ENCODE measurements around the gene CSGALNACT2. TPM values are rescaled to one million over a fixed set of nuclear protein-coding genes. Genes with fewer than 3 reads are reported as not detected.

The CSGALNACT2 gene
- polyA plus RNA-seq, 1 of the 3 experiments (the other 2 are of a cell fraction): 11.5 TPM

DNA sequence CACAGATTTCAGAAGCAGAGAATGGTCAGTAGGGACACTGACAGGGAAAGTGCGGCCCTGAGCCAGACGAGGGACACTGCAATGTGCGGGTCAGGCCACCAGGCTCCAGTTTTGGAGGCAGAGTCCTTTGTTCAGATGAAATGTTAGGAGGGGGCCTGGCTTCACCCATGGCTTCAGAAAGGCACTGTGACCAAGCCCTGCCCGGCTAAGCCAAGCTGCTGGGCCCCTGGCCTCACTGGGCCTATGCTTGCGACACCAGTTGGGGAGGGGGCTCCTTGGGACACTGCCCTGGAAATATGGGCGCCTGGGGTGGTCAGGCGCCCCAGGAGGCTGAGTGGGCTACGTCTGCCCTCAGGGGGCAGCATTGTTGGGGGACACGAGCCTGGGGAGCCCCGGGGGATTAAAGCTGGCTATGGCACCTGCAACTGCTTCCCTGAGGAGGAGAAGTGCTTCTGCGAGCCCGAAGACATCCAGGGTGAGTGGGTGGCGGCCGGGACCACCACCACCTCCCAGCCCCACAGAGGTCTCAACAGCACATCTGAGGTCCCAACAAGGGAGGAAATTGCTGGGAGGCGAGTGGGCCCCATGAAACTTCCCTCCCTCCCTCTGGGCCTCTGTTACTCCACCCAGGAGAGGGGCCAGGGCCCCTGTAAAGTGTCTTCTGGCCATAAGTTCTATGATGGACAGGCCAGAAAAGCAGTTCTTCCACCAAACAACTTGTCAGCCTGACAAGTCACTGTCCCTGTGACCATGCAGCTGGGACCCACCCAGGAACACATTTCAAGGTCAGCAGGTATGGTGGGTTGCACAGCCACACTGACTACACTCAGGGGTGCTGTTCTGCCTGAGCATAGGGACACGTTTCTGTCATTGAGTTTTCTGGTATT lies 24.8 kb upstream of the CSGALNACT2 start:
- Histone ChIP-seq H3K4me3 (ENCODE audit: low read depth in 2 of 2, low read length in 1 of 2) (no peak overlapping the region), H3F3A (replicated peaks; ENCODE audit: insufficient read depth) (no peaks in the 10 kb centered on the region), H3K4me1 (ENCODE audit: control insufficient read depth in 1 of 2, insufficient read depth in 2 of 2, low read depth in 1 of 2, low read length in 1 of 2) (peaks cover 0 to 21% of the 10 kb centered on the region in 2 experiments; a peak in 1 of 4 replicates), H3K9ac (no peak overlapping the region), H3K36me3 (replicated peaks in 1 of 2; ENCODE audit: control insufficient read depth in 1 of 2, insufficient read depth in 2 of 2, low read length in 1 of 2) (peaks cover 0 to 3% of the 10 kb centered on the region in 2 experiments), H2AFZ (ENCODE audit: low read depth) (no peak overlapping the region), H3K4me2 (no peak overlapping the region), H3K27me3 (ENCODE audit: insufficient read depth) (no peaks in the 10 kb centered on the region), H3K79me2 (ENCODE audit: insufficient read depth) (no peaks in the 10 kb centered on the region), H3K27ac (ENCODE audit: low read depth in 2 of 2, low read length in 1 of 2) (no peak overlapping the region; a peak in 1 of 4 replicates), H4K20me1 (ENCODE audit: insufficient read depth) (no peaks in the 10 kb centered on the region), H3K9me3 (no peaks in the 10 kb centered on the region), H3K9me2 (no peaks in the 10 kb centered on the region)
- TF ChIP-seq FOSL2 (IDR thresholded peaks at IDR 0.05; ENCODE audit: borderline replicate concordance, low read depth) (no peak), MAX (IDR thresholded peaks at IDR 0.05; ENCODE audit: low read depth) (no peak), MXI1 (IDR thresholded peaks at IDR 0.05; ENCODE audit: low read depth, low read length) (no peak), RFX5 (IDR thresholded peaks at IDR 0.05; ENCODE audit: low read length) (no peak), NRF1 (IDR thresholded peaks at IDR 0.05; ENCODE audit: low read depth, low read length) (no peak)
- TF ChIP-seq, protein P1, sequence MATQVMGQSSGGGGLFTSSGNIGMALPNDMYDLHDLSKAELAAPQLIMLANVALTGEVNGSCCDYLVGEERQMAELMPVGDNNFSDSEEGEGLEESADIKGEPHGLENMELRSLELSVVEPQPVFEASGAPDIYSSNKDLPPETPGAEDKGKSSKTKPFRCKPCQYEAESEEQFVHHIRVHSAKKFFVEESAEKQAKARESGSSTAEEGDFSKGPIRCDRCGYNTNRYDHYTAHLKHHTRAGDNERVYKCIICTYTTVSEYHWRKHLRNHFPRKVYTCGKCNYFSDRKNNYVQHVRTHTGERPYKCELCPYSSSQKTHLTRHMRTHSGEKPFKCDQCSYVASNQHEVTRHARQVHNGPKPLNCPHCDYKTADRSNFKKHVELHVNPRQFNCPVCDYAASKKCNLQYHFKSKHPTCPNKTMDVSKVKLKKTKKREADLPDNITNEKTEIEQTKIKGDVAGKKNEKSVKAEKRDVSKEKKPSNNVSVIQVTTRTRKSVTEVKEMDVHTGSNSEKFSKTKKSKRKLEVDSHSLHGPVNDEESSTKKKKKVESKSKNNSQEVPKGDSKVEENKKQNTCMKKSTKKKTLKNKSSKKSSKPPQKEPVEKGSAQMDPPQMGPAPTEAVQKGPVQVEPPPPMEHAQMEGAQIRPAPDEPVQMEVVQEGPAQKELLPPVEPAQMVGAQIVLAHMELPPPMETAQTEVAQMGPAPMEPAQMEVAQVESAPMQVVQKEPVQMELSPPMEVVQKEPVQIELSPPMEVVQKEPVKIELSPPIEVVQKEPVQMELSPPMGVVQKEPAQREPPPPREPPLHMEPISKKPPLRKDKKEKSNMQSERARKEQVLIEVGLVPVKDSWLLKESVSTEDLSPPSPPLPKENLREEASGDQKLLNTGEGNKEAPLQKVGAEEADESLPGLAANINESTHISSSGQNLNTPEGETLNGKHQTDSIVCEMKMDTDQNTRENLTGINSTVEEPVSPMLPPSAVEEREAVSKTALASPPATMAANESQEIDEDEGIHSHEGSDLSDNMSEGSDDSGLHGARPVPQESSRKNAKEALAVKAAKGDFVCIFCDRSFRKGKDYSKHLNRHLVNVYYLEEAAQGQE (IDR thresholded peaks at IDR 0.05; ENCODE audit: low read depth, low read length): no peak
- TF ChIP-seq, protein P2, sequence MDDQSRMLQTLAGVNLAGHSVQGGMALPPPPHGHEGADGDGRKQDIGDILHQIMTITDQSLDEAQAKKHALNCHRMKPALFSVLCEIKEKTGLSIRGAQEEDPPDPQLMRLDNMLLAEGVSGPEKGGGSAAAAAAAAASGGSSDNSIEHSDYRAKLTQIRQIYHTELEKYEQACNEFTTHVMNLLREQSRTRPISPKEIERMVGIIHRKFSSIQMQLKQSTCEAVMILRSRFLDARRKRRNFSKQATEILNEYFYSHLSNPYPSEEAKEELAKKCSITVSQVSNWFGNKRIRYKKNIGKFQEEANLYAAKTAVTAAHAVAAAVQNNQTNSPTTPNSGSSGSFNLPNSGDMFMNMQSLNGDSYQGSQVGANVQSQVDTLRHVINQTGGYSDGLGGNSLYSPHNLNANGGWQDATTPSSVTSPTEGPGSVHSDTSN (IDR thresholded peaks at IDR 0.05): no peak
- TF ChIP-seq, protein P3, sequence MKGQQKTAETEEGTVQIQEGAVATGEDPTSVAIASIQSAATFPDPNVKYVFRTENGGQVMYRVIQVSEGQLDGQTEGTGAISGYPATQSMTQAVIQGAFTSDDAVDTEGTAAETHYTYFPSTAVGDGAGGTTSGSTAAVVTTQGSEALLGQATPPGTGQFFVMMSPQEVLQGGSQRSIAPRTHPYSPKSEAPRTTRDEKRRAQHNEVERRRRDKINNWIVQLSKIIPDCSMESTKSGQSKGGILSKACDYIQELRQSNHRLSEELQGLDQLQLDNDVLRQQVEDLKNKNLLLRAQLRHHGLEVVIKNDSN (IDR thresholded peaks at IDR 0.05; ENCODE audit: borderline replicate concordance, low read depth): no peak
- no peak for DNase-seq
- 64% methylated on average over 9 of the region's 16 CpGs for WGBS (ENCODE audit: low lambda C conversion rate)
- ChIA-PET CTCF (interaction anchor here (0.9 to 1.0 kb wide), 2 partner anchors 20 to 38 kb away, joined by 3 read pairs; no protein-coding TSS in a partner anchor), POLR2A (interaction anchor here (0.7 kb wide), 1 partner anchor 103 kb away, joined by 3 read pairs; no protein-coding TSS in a partner anchor)

Measured in SK-N-SH (cell line).